Motor neuron (in vitro differentiated cells): ENCODE measurements around the gene PIGV. TPM values are rescaled to one million over a fixed set of nuclear protein-coding genes. Genes with fewer than 3 reads are reported as not detected.
"Not testable (repeated sequence)": the region's sequence is repeated elsewhere in the genome, so short reads cannot be mapped to it uniquely, and the experiment has no call there.

ENCODE experiments used
- ATAC-seq, 8 experiments: fragments of 200-7000 bp; cut with Tn5 transposase; replicated peaks in 6 of 8; 2 replicates each; pipeline ENCODE4 v1.8.0; 2021; ENCODE audit warnings: mild to moderate bottlenecking in 8 of 8, moderate library complexity in 8 of 8
- H3K27ac ChIP-seq, 2 donors: fragments of 250-450 bp; sonication (Bioruptor Pico); 2 replicates each; pipeline ENCODE4 v1.9.0; 2021; ENCODE audit warnings: antibody characterized with exemption in 2 of 2, mild to moderate bottlenecking in 2 of 2, moderate library complexity in 1 of 2
- H3K4me1 ChIP-seq, 2 donors: fragments of 250-450 bp; sonication (Bioruptor Pico); replicated peaks in 1 of 2; 2 replicates each; pipeline ENCODE4 v1.6.1; 2021; ENCODE audit warnings: antibody characterized with exemption in 2 of 2, mild to moderate bottlenecking in 2 of 2, moderate library complexity in 1 of 2
- H3K4me3 ChIP-seq, 5 donors: fragments of 250-450 bp; sonication (Bioruptor Pico); 2 replicates each; pipeline ENCODE4 v1.9.0; 2021; ENCODE audit warnings: antibody characterized with exemption in 5 of 5, mild to moderate bottlenecking in 5 of 5, moderate library complexity in 4 of 5
- WGBS, 10 experiments: fragments of 450-650 bp; shearing (Covaris generic); methylation state at CpG; one replicate each; pipeline ENCODE4 v1.0.0; 2022; 5-methylcytosine and 5-hydroxymethylcytosine counted together
- in situ Hi-C, 9 experiments: fragments of 400-800 bp; cut with MboI; loops; one replicate each; pipeline ENCODE4 v1.15.0; 2021; ENCODE audit warnings: low sequenced_read_pairs in 9 of 9, low pct_unique_long_range_greater_than_20kb in 2 of 9; ENCODE audit not compliant: unreplicated experiment in 9 of 9
- total RNA-seq, 8 experiments: library from RNA; unstranded; fragments of 300-600 nt; gene quantifications; 2 replicates each; pipeline versions ENCODE4 v1.2.3 to v1.2.4, GENCODE V29; 2022

PIGV gene
- total RNA-seq, 8 experiments from 2014 or later: 8.2 to 26.7 (median 10.3) TPM

DNA sequence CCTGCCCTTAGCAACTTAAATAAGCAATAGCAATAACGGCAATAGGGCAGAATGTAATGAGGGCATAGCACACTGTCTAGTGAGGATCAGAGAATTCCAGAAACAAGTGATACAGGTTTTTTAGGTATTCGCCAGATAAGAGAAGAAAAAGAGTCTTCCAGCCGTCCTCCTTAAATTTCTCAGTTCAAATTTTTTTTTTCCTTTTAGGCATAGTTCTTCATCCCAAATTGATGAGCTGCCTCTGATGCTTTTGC lies 1.8 kb downstream of the PIGV start:
- no peak for ATAC-seq
- WGBS, 10 experiments: 0 to 100% (median 62%) methylated on average over 1 to 3 of the region's 3 CpGs
- Histone ChIP-seq H3K4me3 (no peak overlapping the region), H3K4me1 (peaks cover 24 to 29% of the 10 kb centered on the region in 2 donors), H3K27ac (no peak overlapping the region)
- in situ Hi-C loops: loop anchor here in 1 of 9 experiments (10.0 kb wide), 1 partner anchor 185 kb away; no protein-coding TSS in a partner anchor

- Histone ChIP-seq H3K4me1 (peaks cover 22 to 27% of the 10 kb centered on the region in 2 donors), H3K4me3 (no peak overlapping the region), H3K27ac (no peak overlapping the region)
- WGBS, 10 experiments: 58 to 100% (median 83%) methylated on average over 1 to 4 of the region's 4 CpGs
- no peak for ATAC-seq
- in situ Hi-C loops: loop anchor here in 5 of 9 experiments (10.0 kb wide), 1 partner anchor 185 kb away; no protein-coding TSS in a partner anchor
Measured at GRCh38 chr1:26789931-26790330, 2.2 kb downstream of the PIGV start.

- H3K4me1 ChIP-seq: peaks cover 21 to 23% of the 10 kb centered on the region in 2 donors
- WGBS, 10 experiments: 20 to 100% (median 58%) methylated on average over 1 to 5 of the region's 5 CpGs; no CpG with 5 or more reads in 3 of the 10 experiments
- no peak overlapping the region for H3K4me3 ChIP-seq
- in situ Hi-C loops: loop anchor here in 4 of 9 experiments (10.0 kb wide), 1 partner anchor 186 kb away; no protein-coding TSS in a partner anchor
- ATAC-seq: no peak
- no peak overlapping the region for H3K27ac ChIP-seq
Measured at GRCh38 chr1:26790551-26790953, 2.8 kb downstream of the PIGV start.

DNA sequence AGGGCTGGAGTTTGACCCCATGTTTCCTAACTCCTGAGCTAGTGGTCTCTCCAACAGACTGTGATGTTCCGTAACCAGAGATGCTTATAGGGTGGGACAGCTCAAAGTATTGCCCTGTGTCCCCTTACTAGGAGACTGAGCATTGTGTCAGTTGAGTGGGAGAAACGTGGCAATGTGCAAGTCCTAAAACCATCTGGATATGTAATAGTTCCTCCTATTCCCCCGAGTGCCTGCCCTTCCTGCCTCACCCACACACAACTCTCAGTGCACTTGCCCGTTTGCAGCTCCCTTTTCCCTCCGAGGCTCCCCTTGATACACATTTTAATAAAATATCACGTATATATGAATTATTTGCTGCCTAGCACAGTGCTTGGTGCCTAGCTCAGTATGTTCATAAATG lies 3.4 kb downstream of the PIGV start:
- in situ Hi-C loops: loop anchor here in 4 of 9 experiments (10.0 kb wide), 1 partner anchor 186 kb away; no protein-coding TSS in a partner anchor
- 39 to 100% (median 69%) methylated on average over 1 to 6 of the region's 6 CpGs; no CpG with 5 or more reads in 3 of the 10 experiments for WGBS, 10 experiments
- peaks cover 16 to 17% of the 10 kb centered on the region in 2 donors for H3K4me1 ChIP-seq
- no peak overlapping the region for H3K27ac ChIP-seq
- no peak for ATAC-seq
- no peak overlapping the region for H3K4me3 ChIP-seq

DNA sequence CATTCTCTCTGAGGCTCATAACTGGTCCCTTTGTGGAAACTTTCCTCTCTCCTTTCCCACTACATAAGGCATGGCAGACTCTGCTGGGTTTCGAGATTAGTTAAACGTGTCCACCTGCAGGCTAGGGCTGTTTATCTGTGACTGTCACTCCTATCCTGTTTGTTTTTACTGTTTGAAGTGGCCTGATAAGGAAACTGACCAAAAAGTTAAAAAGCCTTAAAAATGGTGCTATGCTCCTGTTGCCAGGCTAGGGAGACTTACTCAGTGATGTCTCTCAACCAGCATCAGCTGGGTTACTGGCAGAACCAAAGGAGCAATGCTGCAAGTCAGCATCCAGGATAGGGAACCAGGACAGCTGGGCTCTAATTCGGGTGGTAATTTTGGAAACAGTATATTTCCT lies 3.9 kb downstream of the PIGV start:
- no peak overlapping the region for H3K27ac ChIP-seq

GRCh38 chr1:26792924-26793323 lies 5.2 kb downstream of the PIGV start:
- Histone ChIP-seq H3K4me1 (peaks cover 4 to 5% of the 10 kb centered on the region in 2 donors), H3K4me3 (no peak overlapping the region), H3K27ac (no peak overlapping the region)
- no peak for ATAC-seq
- in situ Hi-C loops: loop anchor here in 4 of 9 experiments (10.0 kb wide), 1 partner anchor 188 kb away; no protein-coding TSS in a partner anchor
- 65 to 100% (median 91%) methylated on average over 1 to 2 of the region's 2 CpGs for WGBS, 10 experiments

More for the DNA sequence above, 3.9 kb downstream of the PIGV start:
- ATAC-seq: no peak
- Histone ChIP-seq H3K4me1 (peaks cover 11 to 12% of the 10 kb centered on the region in 2 donors), H3K4me3 (no peak overlapping the region)
- WGBS, 10 experiments: 20 to 100% (median 83%) methylated on average over 1 to 3 of the region's 3 CpGs
- in situ Hi-C loops: loop anchor here in 4 of 9 experiments (10.0 kb wide), 1 partner anchor 187 kb away; no protein-coding TSS in a partner anchor

DNA sequence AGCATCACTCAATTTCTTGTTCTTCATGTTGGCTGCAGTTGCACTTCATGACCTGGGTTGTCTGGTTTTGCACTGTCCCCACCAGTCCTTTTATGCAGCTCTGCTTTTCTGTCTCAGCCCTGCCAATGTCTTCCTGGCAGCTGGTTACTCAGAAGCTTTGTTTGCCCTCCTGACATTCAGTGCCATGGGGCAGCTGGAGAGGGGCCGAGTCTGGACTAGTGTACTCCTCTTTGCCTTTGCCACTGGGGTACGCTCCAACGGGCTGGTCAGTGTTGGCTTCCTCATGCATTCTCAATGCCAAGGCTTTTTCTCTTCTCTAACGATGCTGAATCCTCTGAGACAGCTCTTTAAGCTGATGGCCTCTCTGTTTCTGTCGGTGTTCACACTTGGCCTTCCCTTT lies 6.6 kb downstream of the PIGV start:
- 48 to 97% (median 81%) methylated on average over 3 to 5 of the region's 5 CpGs; no CpG with 5 or more reads in 2 of the 10 experiments for WGBS, 10 experiments
- in situ Hi-C loops: loop anchor here in 4 of 9 experiments (10.0 kb wide), 1 partner anchor 190 kb away; no protein-coding TSS in a partner anchor
- Histone ChIP-seq H3K4me1 (peaks cover 0 to 1% of the 10 kb centered on the region in 2 donors), H3K4me3 (no peak overlapping the region), H3K27ac (no peak overlapping the region)
- ATAC-seq: no peak

DNA sequence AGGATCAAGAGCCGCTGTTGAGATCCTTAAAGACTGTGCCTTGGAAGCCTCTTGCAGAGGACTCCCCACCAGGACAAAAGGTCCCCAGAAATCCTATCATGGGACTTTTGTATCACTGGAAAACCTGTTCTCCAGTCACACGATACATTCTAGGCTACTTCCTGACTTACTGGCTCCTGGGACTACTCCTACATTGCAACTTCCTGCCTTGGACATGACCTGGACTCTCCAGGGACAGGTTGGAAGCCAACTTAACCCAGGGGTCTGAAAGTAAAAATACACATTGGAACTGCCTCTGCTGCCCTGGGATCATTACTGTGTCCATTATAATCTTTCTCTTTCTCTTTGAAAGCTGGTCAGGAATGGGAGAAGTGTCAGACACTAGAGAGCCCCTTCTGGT lies 9.9 kb downstream of the PIGV start:
- H3K4me3 ChIP-seq: no peak overlapping the region
- in situ Hi-C loops: loop anchor here in 4 of 9 experiments (10.0 kb wide), 1 partner anchor 193 kb away; no protein-coding TSS in a partner anchor
- H3K27ac ChIP-seq: no peak overlapping the region
- 80 to 100% (median 100%) methylated on average over 1 to 2 of the region's 2 CpGs; no CpG with 5 or more reads in 1 of the 10 experiments for WGBS, 10 experiments
- no peak for ATAC-seq
- peaks cover 0 to 4% of the 10 kb centered on the region in 2 donors for H3K4me1 ChIP-seq

- peak; percentile 79 to 93 (median 88) for ATAC-seq
- in situ Hi-C loops: loop anchor here in 4 of 9 experiments (10.0 kb wide), 1 partner anchor 195 kb away; no protein-coding TSS in a partner anchor
- Histone ChIP-seq H3K4me3 (no peak overlapping the region), H3K4me1 (peaks cover 0 to 4% of the 10 kb centered on the region in 2 donors), H3K27ac (no peak overlapping the region)
- 18 to 75% (median 68%) methylated on average over 1 to 5 of the region's 5 CpGs; no CpG with 5 or more reads in 3 of the 10 experiments for WGBS, 10 experiments
Measured at GRCh38 chr1:26799479-26800142, 11.9 kb downstream of the PIGV start.

GRCh38 chr1:26803932-26804331 lies 16.2 kb downstream of the PIGV start:
- no CpG with 5 or more reads among the region's 36 CpGs for WGBS, 10 experiments
- in situ Hi-C loops, H3K4me3 ChIP-seq, ATAC-seq, H3K4me1 ChIP-seq, H3K27ac ChIP-seq: not testable (repeated sequence)

- in situ Hi-C loops, H3K27ac ChIP-seq, H3K4me1 ChIP-seq, H3K4me3 ChIP-seq: not testable (repeated sequence)
- peak in 3 of 8 experiments; percentile 58 to 68 (median 59) for ATAC-seq
- 0 to 66% (median 27%) methylated on average over 1 to 11 of the region's 11 CpGs; no CpG with 5 or more reads in 3 of the 10 experiments for WGBS, 10 experiments
Measured at GRCh38 chr1:26810105-26810504, 22.4 kb downstream of the PIGV start.

DNA sequence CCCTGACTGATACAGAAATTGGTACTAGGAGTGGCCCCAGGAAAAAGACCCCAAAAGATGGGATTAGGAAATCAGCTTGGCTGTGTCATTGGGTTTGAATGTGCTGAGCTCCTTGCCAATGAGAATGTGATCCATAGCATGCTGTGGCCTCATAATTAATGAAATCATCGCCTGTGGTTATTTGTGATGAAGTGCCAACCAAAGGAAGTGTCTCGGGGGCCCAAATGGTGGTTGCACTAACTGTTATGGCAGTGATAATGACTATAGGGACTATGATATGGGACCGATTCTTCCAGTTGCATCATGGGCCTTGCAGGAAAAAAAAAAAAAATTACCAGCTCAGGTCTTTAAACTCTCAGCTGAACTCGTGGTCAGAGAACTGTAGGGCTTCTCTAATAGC lies 23.3 kb downstream of the PIGV start:
- H3K4me3 ChIP-seq: no peak overlapping the region
- in situ Hi-C loops: no loop called here

GRCh38 chr1:26811708-26812107 lies 24.0 kb downstream of the PIGV start:
- Histone ChIP-seq H3K4me3 (no peak overlapping the region), H3K27ac (no peak overlapping the region), H3K4me1 (no peaks in the 10 kb centered on the region)
- no peak for ATAC-seq
- in situ Hi-C loops: no loop called here

More for the DNA sequence above, 23.3 kb downstream of the PIGV start:
- no peaks in the 10 kb centered on the region for H3K4me1 ChIP-seq
- ATAC-seq: no peak
- 0 to 80% (median 76%) methylated on average over 1 to 4 of the region's 4 CpGs; no CpG with 5 or more reads in 1 of the 10 experiments for WGBS, 10 experiments
- H3K27ac ChIP-seq: no peak overlapping the region
